Neural crest cell (in vitro differentiated cells): ENCODE data around the gene KANSL2. TPM values are rescaled to one million over a fixed set of nuclear protein-coding genes. Genes with fewer than 3 reads are reported as not detected.
"Not testable (repeated sequence)": the region's sequence is repeated elsewhere in the genome, so short reads cannot be mapped to it uniquely, and the experiment has no call there.

ENCODE experiments used
- DNase-seq: peaks from one replicate; pipeline ENCODE4 v3.0.0; 2021; ENCODE audit warnings: low read depth, mixed read lengths, low spot score
- H3K27ac Mint-ChIP-seq: one replicate; pipeline ENCODE4 v1.8.0; 2021; ENCODE audit warnings: mild to moderate bottlenecking, mixed read lengths; ENCODE audit not compliant: unreplicated experiment
- H3K27me3 Mint-ChIP-seq: 2 replicates; pipeline ENCODE4 v1.8.0; 2021; ENCODE audit warnings: low read depth, mild to moderate bottlenecking, mixed read lengths
- H3K36me3 Mint-ChIP-seq: 2 replicates; pipeline ENCODE4 v1.8.0; 2021; ENCODE audit warnings: low read depth, mild to moderate bottlenecking, mixed read lengths
- H3K4me1 Mint-ChIP-seq: 2 replicates; pipeline ENCODE4 v1.8.0; 2021; ENCODE audit warnings: mixed read lengths
- H3K4me3 Mint-ChIP-seq: one replicate; pipeline ENCODE4 v1.8.0; 2021; ENCODE audit warnings: mild to moderate bottlenecking, mixed read lengths
- H3K9me3 Mint-ChIP-seq: 2 replicates; pipeline ENCODE4 v1.8.0; 2021; ENCODE audit warnings: mixed read lengths
- long read RNA-seq: library from polyadenylated mRNA; unstranded; transcript quantifications from one replicate; pipeline ENCODE4 v2.0.0, GENCODE V29; 2020
- total RNA-seq: library from RNA; stranded (reverse); gene quantifications from 2 replicates; pipeline ENCODE4 v1.2.1, GENCODE V29; 2021
- TF ChIP-seq, protein P1 (sequence below): fragments of 200-600 bp; sonication (generic); conservative IDR thresholded peaks from 2 replicates; pipeline ENCODE4 v1.5.0; 2021; ENCODE audit warnings: antibody characterized with exemption, mild to moderate bottlenecking

The KANSL2 gene, protein sequence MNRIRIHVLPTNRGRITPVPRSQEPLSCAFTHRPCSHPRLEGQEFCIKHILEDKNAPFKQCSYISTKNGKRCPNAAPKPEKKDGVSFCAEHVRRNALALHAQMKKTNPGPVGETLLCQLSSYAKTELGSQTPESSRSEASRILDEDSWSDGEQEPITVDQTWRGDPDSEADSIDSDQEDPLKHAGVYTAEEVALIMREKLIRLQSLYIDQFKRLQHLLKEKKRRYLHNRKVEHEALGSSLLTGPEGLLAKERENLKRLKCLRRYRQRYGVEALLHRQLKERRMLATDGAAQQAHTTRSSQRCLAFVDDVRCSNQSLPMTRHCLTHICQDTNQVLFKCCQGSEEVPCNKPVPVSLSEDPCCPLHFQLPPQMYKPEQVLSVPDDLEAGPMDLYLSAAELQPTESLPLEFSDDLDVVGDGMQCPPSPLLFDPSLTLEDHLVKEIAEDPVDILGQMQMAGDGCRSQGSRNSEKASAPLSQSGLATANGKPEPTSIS
- 58.9 and 60.7 TPM in 2 replicates for total RNA-seq
- long read RNA-seq, partial matches to known transcripts, result 13 of 206 reads
- long read RNA-seq, other reads (novel, unspliced or antisense), result 189 of 206 reads

- peak within 1 kb of the TSS; percentile 100 for H3K4me3 Mint-ChIP-seq
- DNase-seq, result peak; percentile 92
- TF ChIP-seq, protein P1, sequence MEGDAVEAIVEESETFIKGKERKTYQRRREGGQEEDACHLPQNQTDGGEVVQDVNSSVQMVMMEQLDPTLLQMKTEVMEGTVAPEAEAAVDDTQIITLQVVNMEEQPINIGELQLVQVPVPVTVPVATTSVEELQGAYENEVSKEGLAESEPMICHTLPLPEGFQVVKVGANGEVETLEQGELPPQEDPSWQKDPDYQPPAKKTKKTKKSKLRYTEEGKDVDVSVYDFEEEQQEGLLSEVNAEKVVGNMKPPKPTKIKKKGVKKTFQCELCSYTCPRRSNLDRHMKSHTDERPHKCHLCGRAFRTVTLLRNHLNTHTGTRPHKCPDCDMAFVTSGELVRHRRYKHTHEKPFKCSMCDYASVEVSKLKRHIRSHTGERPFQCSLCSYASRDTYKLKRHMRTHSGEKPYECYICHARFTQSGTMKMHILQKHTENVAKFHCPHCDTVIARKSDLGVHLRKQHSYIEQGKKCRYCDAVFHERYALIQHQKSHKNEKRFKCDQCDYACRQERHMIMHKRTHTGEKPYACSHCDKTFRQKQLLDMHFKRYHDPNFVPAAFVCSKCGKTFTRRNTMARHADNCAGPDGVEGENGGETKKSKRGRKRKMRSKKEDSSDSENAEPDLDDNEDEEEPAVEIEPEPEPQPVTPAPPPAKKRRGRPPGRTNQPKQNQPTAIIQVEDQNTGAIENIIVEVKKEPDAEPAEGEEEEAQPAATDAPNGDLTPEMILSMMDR, result no peak
- peak within 1 kb of the TSS; percentile 99 for H3K27ac Mint-ChIP-seq
- no peaks in the 10 kb centered on the region for H3K9me3 Mint-ChIP-seq
- H3K4me1 Mint-ChIP-seq, result peaks cover 44% of the 10 kb centered on the region
- peaks cover 23% of the 10 kb centered on the region for H3K36me3 Mint-ChIP-seq
- H3K27me3 Mint-ChIP-seq, result peaks cover 2% of the 10 kb centered on the region
Observed at GRCh38 chr12:48681710-48682532, at the start of gene KANSL2. KANSL2 (minus strand) TSS chr12:48682238; CDS start chr12:48681632, 606 bp downstream.

DNA sequence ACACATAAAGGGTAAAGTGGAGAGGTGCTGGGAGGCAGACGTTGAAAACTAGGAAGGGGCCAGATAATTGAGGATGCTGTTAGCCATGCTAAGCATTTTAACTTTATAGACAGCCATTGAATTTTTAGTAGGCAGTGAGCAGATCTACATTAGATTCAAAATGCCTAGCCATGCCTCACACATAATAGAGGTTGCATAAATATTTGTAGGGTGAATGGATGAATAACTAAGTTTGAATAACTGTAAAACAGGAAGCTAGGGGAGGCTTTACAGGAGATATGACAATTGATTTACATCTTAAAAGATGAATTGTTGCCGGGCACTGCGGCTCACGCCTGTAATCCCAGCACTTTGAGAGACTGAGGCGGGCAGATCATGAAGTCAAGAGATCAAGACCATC lies 46.8 kb upstream of the KANSL2 start:
- peaks cover 6% of the 10 kb centered on the region for H3K4me1 Mint-ChIP-seq
- DNase-seq, result no peak
- H3K27ac Mint-ChIP-seq, result no peak overlapping the region
- TF ChIP-seq, protein P1, result no peak
- H3K9me3 Mint-ChIP-seq, result no peaks in the 10 kb centered on the region
- no peaks in the 10 kb centered on the region for H3K27me3 Mint-ChIP-seq
- H3K4me3 Mint-ChIP-seq, result no peak overlapping the region
- no peaks in the 10 kb centered on the region for H3K36me3 Mint-ChIP-seq

DNA sequence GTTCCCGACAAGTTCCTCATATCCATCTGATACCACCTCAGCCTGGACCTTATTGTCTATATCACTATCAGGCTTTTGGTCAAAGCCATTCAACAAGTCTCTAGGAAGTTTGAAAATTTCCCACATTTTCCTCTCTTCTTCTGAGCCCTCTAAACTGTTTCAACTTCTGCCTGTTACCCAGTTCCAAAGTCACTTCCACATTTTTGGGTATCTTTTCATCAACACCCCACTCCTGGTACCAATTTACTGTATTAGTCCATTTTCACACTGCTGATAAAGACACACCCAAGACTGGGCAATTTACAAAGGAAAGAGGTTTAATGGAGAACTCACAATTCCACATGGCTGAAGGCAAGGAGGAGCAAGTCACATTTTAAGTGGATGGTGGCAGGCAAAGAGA lies 38.7 kb upstream of the KANSL2 start:
- not testable (repeated sequence) for H3K27me3 Mint-ChIP-seq, DNase-seq, H3K27ac Mint-ChIP-seq, H3K36me3 Mint-ChIP-seq
- peak overlapping the region; percentile 28 for H3K4me3 Mint-ChIP-seq
- H3K9me3 Mint-ChIP-seq, result peaks cover 12% of the 10 kb centered on the region
- H3K4me1 Mint-ChIP-seq, result peaks cover 17% of the 10 kb centered on the region

- peaks cover 20% of the 10 kb centered on the region for H3K4me1 Mint-ChIP-seq
- DNase-seq, H3K27me3 Mint-ChIP-seq, H3K4me3 Mint-ChIP-seq, H3K36me3 Mint-ChIP-seq, H3K27ac Mint-ChIP-seq: not testable (repeated sequence)
- peaks cover 12% of the 10 kb centered on the region for H3K9me3 Mint-ChIP-seq
Observed at GRCh38 chr12:48720171-48720570, 38.1 kb upstream of the KANSL2 start.

- not testable (repeated sequence) for H3K4me3 Mint-ChIP-seq, DNase-seq, H3K27me3 Mint-ChIP-seq, H3K36me3 Mint-ChIP-seq, H3K27ac Mint-ChIP-seq
- H3K9me3 Mint-ChIP-seq, result peaks cover 12% of the 10 kb centered on the region
- peaks cover 31% of the 10 kb centered on the region for H3K4me1 Mint-ChIP-seq
Observed at GRCh38 chr12:48719002-48719401, 37.0 kb upstream of the KANSL2 start.

GRCh38 chr12:48717252-48717695 lies 35.2 kb upstream of the KANSL2 start:
- H3K9me3 Mint-ChIP-seq, result peaks cover 12% of the 10 kb centered on the region
- H3K27me3 Mint-ChIP-seq, result no peaks in the 10 kb centered on the region
- DNase-seq, result no peak
- peaks cover 5% of the 10 kb centered on the region for H3K36me3 Mint-ChIP-seq
- peak overlapping the region; percentile 91 for H3K4me3 Mint-ChIP-seq
- peak overlapping the region; percentile 81 for H3K27ac Mint-ChIP-seq
- TF ChIP-seq, protein P1, result peak; percentile 8
- H3K4me1 Mint-ChIP-seq, result peaks cover 35% of the 10 kb centered on the region
